Omental fat pad (tissue), 4 donors: ENCODE data around the gene DEFB129. TPM values are rescaled to one million over a fixed set of nuclear protein-coding genes. Genes with fewer than 3 reads are reported as not detected.
"Not testable (repeated sequence)": the region's sequence is repeated elsewhere in the genome, so short reads cannot be mapped to it uniquely, and the experiment has no call there.

ENCODE experiments used
- ATAC-seq: fragments of 150-250 bp; one replicate; pipeline ENCODE4 v1.9.1; 2016; ENCODE audit warnings: mild to moderate bottlenecking, moderate library complexity; ENCODE audit not compliant: low FRiP score
- DNase-seq: peaks from one replicate; pipeline ENCODE4 v3.0.0-alpha.2; 2019; ENCODE audit warnings: low spot score
- CTCF ChIP-seq, 3 donors: fragments of 450-650 bp; IDR thresholded peaks; one replicate each; pipeline ENCODE4 v1.5.1; 2016 to 2017; ENCODE audit warnings: antibody characterized with exemption in 3 of 3, mild to moderate bottlenecking in 3 of 3, moderate library complexity in 2 of 3
- total RNA-seq, 4 donors: library from RNA; depleted of rRNA; stranded (reverse); fragments of >200 nt; gene quantifications; one replicate each; pipeline ENCODE4 v1.1.0, GENCODE V29; 2016

Gene DEFB129
- total RNA-seq, 4 donors from 2014 or later: not detected

- no peak for ATAC-seq
- DNase-seq: no peak
- TF ChIP-seq CTCF (IDR thresholded peaks at IDR 0.05): no peak
Observed at GRCh38 chr20:251354-251753, 24.3 kb downstream of the DEFB129 start.

GRCh38 chr20:252801-253200 lies 25.7 kb downstream of the DEFB129 start:
- no peak for DNase-seq
- no peak for TF ChIP-seq CTCF (IDR thresholded peaks at IDR 0.05)
- ATAC-seq: no peak

- not testable (repeated sequence) for DNase-seq, ATAC-seq
Observed at GRCh38 chr20:253447-253846, 26.4 kb downstream of the DEFB129 start.

- no peak for TF ChIP-seq CTCF (IDR thresholded peaks at IDR 0.05)
- no peak for ATAC-seq
- no peak for DNase-seq
Observed at GRCh38 chr20:257419-257818, 30.4 kb downstream of the DEFB129 start, which contains the start of gene DEFB132. Gene DEFB132, plus strand, starts transcription at chr20:257724. Its CDS starts 55 bp downstream, at chr20:257779.

GRCh38 chr20:258269-258858 lies 31.3 kb downstream of the DEFB129 start:
- no peak for TF ChIP-seq CTCF (IDR thresholded peaks at IDR 0.05)
- no peak for ATAC-seq
- DNase-seq: no peak

- ATAC-seq: no peak
- no peak for TF ChIP-seq CTCF (IDR thresholded peaks at IDR 0.05)
- no peak for DNase-seq
Observed at GRCh38 chr20:258963-259362, 31.9 kb downstream of the DEFB129 start.

GRCh38 chr20:259981-260380 lies 32.9 kb downstream of the DEFB129 start:
- ATAC-seq (no peak), DNase-seq (no peak)
- TF ChIP-seq CTCF (IDR thresholded peaks at IDR 0.05): no peak
